UCSD-AML1 (cell line): Measurements from ENCODE around the gene NR1H4.
"Not testable (repeated sequence)": the region's sequence is repeated elsewhere in the genome, so short reads cannot be mapped to it uniquely, and the experiment has no call there.

ENCODE experiments used
- DNase-seq: peaks from one replicate; lab custom pipeline; 2025; ENCODE audit not compliant: unreplicated experiment; lab: John Stamatoyannopoulos, UW

NR1H4 gene

DNA sequence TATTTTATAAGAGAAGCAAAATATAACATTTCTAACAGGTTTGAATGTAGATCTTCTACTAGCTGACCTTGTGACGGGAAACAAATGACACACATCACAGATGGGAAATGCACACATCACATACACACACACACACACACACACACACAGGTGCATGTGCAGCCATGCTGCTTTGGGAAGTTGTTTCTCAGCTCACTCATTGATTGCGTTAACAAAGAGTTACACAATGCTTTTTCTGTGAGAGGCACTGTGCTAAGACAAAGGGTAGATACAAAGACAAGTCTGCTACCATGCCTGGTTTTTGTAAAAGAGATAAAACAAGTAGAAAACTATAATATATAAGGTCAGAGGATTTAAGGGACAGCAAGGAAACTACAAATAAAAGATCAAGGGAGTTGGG, 1.3 kb upstream of the NR1H4 start:
- no peak for DNase-seq

DNA sequence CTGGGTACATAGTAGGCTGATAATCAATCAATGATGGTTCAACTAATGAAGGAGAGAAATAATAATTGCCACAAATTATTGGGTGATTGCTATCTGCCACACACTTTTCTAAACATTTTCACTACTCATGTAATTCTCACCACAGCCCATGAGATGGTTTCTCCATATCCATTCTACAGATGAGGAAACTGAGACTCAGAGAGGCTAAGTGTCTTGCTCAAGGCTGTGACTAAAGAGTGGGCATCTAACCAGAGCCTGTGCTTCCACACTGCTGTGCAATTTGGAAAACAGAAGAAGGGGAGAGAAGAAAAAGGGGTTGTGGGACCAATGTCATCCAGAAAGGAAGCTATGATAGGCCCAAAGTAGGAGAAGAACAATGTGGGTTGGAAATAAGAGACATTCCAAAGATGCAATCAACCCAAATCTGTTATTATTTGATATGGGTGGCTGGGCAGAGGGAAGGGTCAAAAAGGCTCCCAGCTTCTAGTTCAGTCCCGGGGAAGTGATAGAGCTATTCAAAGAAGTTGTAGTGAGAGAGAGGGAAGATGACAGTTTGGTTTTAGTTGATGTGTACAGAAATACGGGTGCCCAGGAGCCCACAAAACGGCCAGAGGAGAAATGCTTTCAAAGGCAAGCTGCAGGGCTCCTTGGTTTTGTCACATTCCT, 483 bp upstream of the NR1H4 start:
- no peak for DNase-seq

- DNase-seq: no peak
Measured at GRCh38 chr12:100474617-100475016, 951 bp downstream of the NR1H4 start.

- DNase-seq: no peak
Measured at GRCh38 chr12:100476013-100476751, 2.5 kb downstream of the NR1H4 start.

GRCh38 chr12:100481021-100481420, 7.4 kb downstream of the NR1H4 start:
- DNase-seq: no peak

GRCh38 chr12:100484183-100484886, 10.7 kb downstream of the NR1H4 start:
- DNase-seq: no peak

DNA sequence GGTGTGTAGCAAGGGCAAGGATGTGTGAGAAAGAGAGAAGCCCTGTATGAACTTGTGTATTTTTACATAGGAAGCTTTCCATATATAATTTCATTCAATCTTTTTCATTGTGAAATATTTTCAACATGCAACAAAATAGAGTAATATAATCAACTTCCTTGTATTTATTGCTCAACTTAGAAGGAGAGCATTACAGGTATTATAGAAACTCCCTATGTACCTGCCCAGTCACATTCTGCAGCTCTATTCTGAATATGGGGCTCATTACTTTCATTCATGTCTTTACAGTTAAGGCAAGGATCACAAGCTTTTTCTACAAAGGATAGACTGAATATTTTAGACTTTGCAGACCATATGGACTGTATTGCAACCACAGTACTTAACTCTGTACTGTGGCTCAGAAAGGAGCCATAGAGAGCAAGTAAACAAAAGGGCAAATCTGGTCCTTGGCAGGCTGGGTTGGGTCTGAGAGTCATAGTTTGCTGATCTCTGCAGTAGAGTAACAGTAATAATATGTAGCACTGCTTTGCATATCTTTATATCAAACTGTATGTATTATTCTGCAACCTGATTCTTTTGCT, 11.3 kb downstream of the NR1H4 start:
- DNase-seq: no peak

DNA sequence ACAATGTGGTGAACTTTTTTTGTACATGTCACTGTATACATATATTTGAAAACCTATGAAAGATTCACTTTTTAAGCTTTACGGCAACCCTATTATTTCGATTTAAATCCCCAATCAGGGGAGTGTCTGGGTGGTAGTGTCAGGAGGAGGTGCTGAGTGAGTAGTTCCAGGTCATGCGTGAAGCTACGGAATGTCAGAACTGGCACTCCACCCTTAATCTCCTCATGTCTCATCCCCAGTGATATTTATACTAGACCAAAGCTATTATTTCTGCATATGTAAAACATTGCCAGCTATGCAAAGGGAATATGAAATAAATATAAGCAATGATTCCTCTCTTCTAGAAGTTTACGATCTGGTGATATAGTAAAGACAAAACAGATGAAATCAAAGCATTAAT, 12.3 kb downstream of the NR1H4 start:
- no peak for DNase-seq

- DNase-seq: no peak
Measured at GRCh38 chr12:100489251-100489820, 15.7 kb downstream of the NR1H4 start.

DNA sequence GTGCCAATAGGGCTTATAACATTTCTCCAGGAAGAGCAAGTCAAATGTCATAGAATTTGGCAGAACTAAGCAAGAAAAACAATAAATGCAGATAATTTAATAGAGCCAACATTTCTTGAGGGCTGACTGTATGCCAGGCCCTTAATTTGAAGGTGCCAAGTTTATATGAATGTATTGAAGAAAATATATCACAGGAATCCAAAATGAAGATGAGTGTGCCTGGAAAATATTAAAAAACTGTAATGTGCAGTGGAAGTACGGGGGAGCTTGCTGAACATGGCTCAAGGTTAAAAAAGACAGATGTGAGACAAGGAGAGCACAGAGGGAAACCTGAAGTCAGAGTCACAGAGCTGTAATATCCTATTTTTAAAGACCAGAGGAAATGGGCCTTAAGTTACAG, 16.4 kb downstream of the NR1H4 start:
- DNase-seq: no peak

- DNase-seq: no peak
Measured at GRCh38 chr12:100491104-100491503, 17.4 kb downstream of the NR1H4 start.

GRCh38 chr12:100493396-100494012, 19.8 kb downstream of the NR1H4 start:
- DNase-seq: no peak

DNA sequence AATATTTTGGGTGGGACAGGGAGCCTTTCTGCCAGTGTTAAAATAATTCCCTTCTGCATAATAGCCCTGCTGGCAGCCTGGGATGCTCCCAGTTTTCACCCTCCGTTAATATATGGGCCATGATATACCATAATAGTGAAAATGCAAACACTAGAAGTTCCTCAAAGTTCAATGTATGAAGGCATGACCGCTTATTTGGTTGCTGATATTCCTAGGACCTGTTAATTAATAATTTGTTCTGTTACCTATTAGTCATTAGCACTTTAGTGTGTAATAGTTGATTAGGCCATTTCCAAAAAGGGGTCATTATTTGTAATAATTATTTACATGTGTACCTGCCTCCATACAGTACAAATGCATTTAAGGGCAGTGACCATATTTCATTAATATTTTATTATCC, 20.4 kb downstream of the NR1H4 start:
- DNase-seq: no peak

DNA sequence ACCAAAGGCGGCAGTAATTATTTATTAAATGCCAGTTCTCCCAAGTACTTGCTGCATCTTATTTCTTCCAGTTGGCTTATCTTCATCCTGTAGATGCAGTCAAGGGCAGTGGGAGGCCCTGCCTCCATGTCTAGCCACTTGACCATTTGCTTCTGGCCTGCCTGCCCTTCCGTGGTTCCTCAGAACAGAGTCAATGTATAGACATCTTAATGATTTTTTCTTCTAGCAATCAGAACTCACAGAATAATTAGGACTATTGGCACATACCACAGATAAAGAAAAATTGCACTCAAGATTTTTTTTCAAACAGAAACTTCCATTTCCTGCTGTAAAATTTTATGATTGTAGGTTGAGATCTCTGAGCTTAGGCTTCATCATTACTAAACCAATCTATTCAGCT, 20.9 kb downstream of the NR1H4 start:
- DNase-seq: no peak

DNA sequence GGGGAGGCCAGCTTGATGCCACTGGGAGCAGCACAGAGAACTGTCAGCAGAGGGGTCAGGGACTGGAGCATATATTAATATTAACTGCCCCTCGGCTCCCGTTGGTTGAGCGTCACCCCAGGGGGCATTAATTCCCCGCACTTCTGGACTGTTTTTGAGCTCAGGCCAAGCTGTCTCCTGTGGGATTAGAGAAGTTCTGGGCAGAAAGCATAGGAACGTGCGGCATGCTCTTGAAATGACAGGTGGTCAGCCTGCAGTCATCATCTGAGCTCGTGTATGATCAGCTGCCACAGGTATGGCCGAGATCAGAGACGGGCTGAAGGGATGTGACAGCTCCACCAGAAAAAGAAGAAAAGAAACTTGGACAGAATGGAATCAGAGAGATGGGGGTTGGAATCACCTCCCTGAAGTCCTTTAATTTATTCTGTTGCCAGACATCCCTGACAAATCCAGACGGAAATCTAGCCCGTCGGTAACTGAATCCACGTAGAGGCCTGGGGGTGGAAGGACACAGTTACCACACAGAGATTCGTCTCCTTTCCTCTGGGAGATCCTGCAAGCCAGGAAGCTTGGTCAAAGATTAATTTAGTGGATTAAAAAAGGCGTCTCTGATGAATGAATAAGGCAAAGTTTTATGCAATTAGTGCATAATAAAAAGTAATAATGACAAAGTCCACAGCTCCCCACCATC, 23.6 kb downstream of the NR1H4 start:
- no peak for DNase-seq

DNA sequence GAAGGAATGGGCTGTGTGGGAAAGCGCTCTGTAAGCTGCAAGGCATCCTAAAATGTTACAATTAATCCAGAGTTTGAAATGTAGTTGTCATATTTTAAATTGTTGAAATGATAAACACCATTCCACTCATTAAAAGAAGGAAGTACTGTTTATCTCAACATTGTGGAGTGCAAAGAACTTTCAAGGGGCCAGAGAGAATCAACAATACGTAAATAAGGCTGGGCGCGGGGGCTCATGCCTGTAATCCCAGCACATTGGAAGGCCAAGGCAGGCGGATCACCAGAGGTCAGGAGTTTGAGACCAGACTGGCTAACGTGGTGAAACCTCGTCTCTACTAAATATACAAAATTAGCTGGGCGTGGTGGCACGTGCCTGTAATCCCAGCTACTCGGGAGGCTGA, 24.5 kb downstream of the NR1H4 start:
- DNase-seq: no peak

DNA sequence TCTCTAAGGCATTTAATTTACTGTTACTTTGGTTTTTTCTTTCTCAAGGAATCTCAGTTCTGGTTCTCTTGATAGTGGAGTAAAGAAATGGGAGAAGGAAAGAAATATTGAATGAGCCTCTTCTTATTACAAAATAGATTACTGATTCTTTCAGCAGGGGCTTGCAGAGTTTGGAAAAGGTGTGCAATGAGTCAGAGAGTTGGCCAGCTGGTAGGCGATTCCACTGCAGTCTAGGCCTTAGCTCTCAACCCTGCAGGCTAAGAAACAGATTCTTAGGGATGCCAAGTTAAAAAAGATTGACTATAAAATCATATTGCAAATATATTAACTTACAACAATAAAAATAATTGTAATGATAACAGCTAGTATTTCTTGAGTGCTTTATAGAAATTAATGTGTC, 25.8 kb downstream of the NR1H4 start:
- DNase-seq: no peak

DNA sequence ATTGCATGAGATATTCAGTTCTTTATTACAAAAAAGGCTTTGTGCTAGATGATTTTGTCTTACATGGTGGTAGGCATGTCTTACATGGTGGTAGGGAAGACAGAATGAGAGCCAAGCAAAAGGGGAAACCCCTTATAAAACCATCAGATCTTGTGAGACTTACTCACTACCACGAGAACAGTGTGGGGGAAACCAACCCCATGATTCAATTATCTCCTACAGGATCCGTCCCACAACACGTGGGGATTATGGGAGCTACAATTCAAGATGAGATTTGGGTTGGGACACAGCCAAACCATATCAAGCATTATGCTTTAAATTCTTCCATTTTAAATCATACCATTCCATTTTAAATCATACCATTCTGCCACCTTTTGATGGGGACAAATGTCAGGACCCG, 29.1 kb downstream of the NR1H4 start:
- not testable (repeated sequence) for DNase-seq

DNA sequence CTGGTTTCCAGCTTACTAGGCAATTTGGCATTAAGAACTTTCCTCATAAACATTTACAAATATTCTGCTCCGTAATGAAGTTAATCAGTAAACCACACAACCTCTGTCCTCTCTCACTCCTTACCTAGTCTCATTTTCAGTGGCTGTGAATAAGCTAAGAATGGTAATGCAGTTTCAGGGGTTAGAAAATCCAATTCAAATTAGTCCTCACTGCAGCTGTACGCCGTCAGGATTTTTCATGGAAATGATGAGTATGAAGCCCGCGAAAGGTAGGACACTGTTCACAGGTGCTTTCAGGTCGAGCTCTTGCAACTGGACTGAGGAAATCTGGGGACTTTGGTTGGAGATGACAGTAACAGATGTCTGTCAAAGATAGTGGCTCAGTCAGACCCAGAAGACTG, 29.6 kb downstream of the NR1H4 start:
- no peak for DNase-seq

DNA sequence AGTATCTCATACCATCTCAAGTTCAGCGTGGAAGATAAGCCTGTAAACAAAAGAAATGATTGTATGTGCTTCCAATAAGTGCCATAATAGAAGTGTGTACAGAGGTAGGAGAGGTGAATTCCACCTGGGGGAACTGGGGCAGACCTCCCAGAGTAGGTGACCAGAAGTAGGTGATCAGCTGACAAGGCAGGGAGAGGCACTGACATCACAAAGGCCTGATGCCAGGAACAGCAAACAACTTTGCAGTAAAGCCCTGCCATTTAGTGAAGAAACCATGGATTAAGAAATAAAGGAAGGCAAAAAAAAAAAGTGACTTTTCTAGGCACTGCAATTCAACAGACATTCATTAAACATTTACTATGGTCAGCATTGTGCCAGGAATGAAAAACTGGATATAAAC, 31.1 kb downstream of the NR1H4 start:
- no peak for DNase-seq

DNA sequence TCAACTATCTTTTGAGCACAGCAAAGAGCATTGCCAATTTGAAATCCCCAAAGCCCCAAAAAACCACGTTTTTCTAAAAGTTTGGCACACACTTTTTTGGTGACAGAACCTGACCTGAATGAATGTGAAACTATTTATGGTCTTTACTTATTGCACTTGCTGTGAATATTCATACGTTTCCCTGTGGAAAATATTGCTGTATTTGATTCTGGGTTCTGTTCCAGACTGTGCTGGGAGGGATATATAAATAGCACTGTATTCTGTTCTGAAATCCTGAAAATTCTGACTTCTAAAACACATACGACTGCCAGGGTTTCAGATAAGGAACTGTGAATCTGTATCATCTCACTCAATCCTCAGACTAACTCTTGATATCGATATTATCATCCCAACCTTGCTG, 35.1 kb downstream of the NR1H4 start:
- DNase-seq: no peak
